HepG2 (cell line): Measurements from ENCODE around the gene SLC35B3. TPM values are rescaled to one million over a fixed set of nuclear protein-coding genes. Genes with fewer than 3 reads are reported as not detected.
A peak's percentile ranks its signal among the peaks of the same experiment; 100 is the strongest.

Experiments used
- GMEB2 ChIP-seq: IDR thresholded peaks from 2 replicates; pipeline ENCODE4 v1.6.1; 2016; ENCODE audit warnings: missing biosample characterization, missing genetic modification reagents, low read depth
- HINFP ChIP-seq: sonication (generic); formaldehyde crosslinking; IDR thresholded peaks from 2 replicates; pipeline ENCODE4 v1.4.0; 2020; ENCODE audit warnings: low read depth, mild to moderate bottlenecking, missing genetic modification reagents
- MTF1 ChIP-seq: sonication (generic); formaldehyde crosslinking; IDR thresholded peaks from 2 replicates; pipeline ENCODE4 v1.5.0; 2020; ENCODE audit warnings: missing genetic modification reagents
- RBAK ChIP-seq: sonication (generic); formaldehyde crosslinking; IDR thresholded peaks from 2 replicates; pipeline ENCODE4 v1.5.1; 2020; ENCODE audit warnings: mild to moderate bottlenecking, missing genetic modification reagents
- SP5 ChIP-seq: IDR thresholded peaks from 2 replicates; pipeline ENCODE4 v1.6.1; 2016; ENCODE audit warnings: low read depth, borderline replicate concordance
- TBX3 ChIP-seq: fragments of 450-650 bp; IDR thresholded peaks from 2 replicates; pipeline ENCODE4 v1.6.1; 2017; ENCODE audit warnings: antibody characterized with exemption, mild to moderate bottlenecking, inconsistent platforms, borderline replicate concordance
- THYN1 ChIP-seq: sonication (generic); formaldehyde crosslinking; IDR thresholded peaks from 2 replicates; pipeline ENCODE4 v1.8.1; 2023; ENCODE audit warnings: low read depth, mild to moderate bottlenecking, moderate library complexity, missing genetic modification reagents, borderline replicate concordance
- ZBTB1 ChIP-seq: sonication (generic); formaldehyde crosslinking; IDR thresholded peaks from 2 replicates; pipeline ENCODE4 v1.4.0; 2020; ENCODE audit warnings: missing genetic modification reagents, borderline replicate concordance
- ZBTB25 ChIP-seq: IDR thresholded peaks from 2 replicates; pipeline ENCODE4 v1.6.1; 2018; ENCODE audit warnings: missing genetic modification reagents
- ZC3H4 ChIP-seq: sonication (generic); formaldehyde crosslinking; IDR thresholded peaks from 2 replicates; pipeline ENCODE4 v1.4.0; 2020; ENCODE audit warnings: missing genetic modification reagents, borderline replicate concordance
- ZKSCAN5 ChIP-seq: sonication (generic); formaldehyde crosslinking; IDR thresholded peaks from 2 replicates; pipeline ENCODE4 v1.5.1; 2020; ENCODE audit warnings: mild to moderate bottlenecking, missing genetic modification reagents
- ZNF10 ChIP-seq: sonication (generic); formaldehyde crosslinking; IDR thresholded peaks from 2 replicates; pipeline ENCODE4 v1.4.0; 2020; ENCODE audit warnings: mild to moderate bottlenecking, low read depth, missing genetic modification reagents, borderline replicate concordance
- ZNF121 ChIP-seq: sonication (generic); formaldehyde crosslinking; IDR thresholded peaks from 2 replicates; pipeline ENCODE4 v1.5.0; 2020; ENCODE audit warnings: mild to moderate bottlenecking, missing genetic modification reagents
- ZNF292 ChIP-seq: sonication (generic); formaldehyde crosslinking; IDR thresholded peaks from 2 replicates; pipeline ENCODE4 v1.8.1; 2022; ENCODE audit warnings: mild to moderate bottlenecking, low read depth, missing genetic modification reagents, borderline replicate concordance
- ZNF407 ChIP-seq: sonication (generic); formaldehyde crosslinking; IDR thresholded peaks from one replicate; pipeline ENCODE4 v1.5.1; 2020; ENCODE audit warnings: mild to moderate bottlenecking, missing genetic modification reagents; ENCODE audit errors: not compliant biosample characterization
- ZNF773 ChIP-seq: sonication (generic); formaldehyde crosslinking; IDR thresholded peaks from 2 replicates; pipeline ENCODE4 v1.4.0; 2020; ENCODE audit warnings: missing genetic modification reagents, borderline replicate concordance
- polyA plus RNA-seq, 8 experiments: library from polyadenylated mRNA; depleted of rRNA in 3 of 8; stranded (reverse) in 7 of 8; unstranded in 1 of 8; fragments of >200 nt; fragmentation: Illumina TruSeq in 4 of 8; extraction: Trizol in 4 of 8; gene quantifications; 2 replicates each; pipeline versions ENCODE4 v1.2.1 to v1.2.3, GENCODE V29; 2011 to 2016; ENCODE audit warnings: low read depth in 4 of 8, missing spikeins in 1 of 8, mixed read lengths in 1 of 8; ENCODE audit not compliant: insufficient read depth in 1 of 8
- total RNA-seq, 5 experiments: library from RNA; depleted of rRNA; stranded (reverse); fragments of >200 nt; fragmentation: Illumina TruSeq; extraction: Trizol; gene quantifications; 2 replicates each; pipeline ENCODE4 v1.2.3, GENCODE V29; 2016; ENCODE audit warnings: low read depth in 1 of 5

SLC35B3 gene
- total and polyA plus RNA-seq, 2 of the 13 experiments (the other 11 are each of a cell fraction or from before 2014, with no cell fraction given): 8.7 to 13.5 TPM

GRCh38 chr6:8435093-8435844, at the start of gene SLC35B3 (continued):
- no peak for TF ChIP-seq ZNF10 (CRISPR knock-in tag)
- peak; percentile 84; the same call in 1 of the 2 replicates for TF ChIP-seq HINFP (CRISPR knock-in tag)
- 0 out of 2 replicates have a peak, but pooled peaks have one; percentile 54 for TF ChIP-seq SP5 (CRISPR knock-in tag)
- TF ChIP-seq ZNF407 (CRISPR knock-in tag): peak; percentile 87
- peak; percentile 48; the same call in 1 of the 2 replicates for TF ChIP-seq ZC3H4
- TF ChIP-seq TBX3: no peak
- no peak for TF ChIP-seq THYN1
- no peak for TF ChIP-seq ZBTB1 (CRISPR knock-in tag)
- TF ChIP-seq GMEB2 (CRISPR knock-in tag): 0 out of 2 replicates have a peak, but pooled peaks have one; percentile 27
- TF ChIP-seq ZNF292: 0 out of 2 replicates have a peak, but pooled peaks have one; percentile 46
- 0 out of 2 replicates have a peak, but pooled peaks have one; percentile 51 for TF ChIP-seq MTF1 (CRISPR knock-in tag)
- peak; percentile 4; the same call in 1 of the 2 replicates for TF ChIP-seq ZNF121
- TF ChIP-seq ZNF773 (CRISPR knock-in tag): 0 out of 2 replicates have a peak, but pooled peaks have one; percentile 62
- peak; percentile 80 for TF ChIP-seq ZBTB25 (CRISPR knock-in tag)
- no peak for TF ChIP-seq RBAK
- peak; percentile 100 for TF ChIP-seq ZKSCAN5 (CRISPR knock-in tag)
